HepG2 (cell line): Measurements from ENCODE around the gene SLC38A2.

Experiments
- RXRA ChIP-seq: sonication (generic); formaldehyde crosslinking; IDR thresholded peaks from 2 replicates; pipeline ENCODE4 v1.5.1; 2020; ENCODE audit warnings: missing genetic modification reagents
- SMC3 ChIP-seq: IDR thresholded peaks from 2 replicates; pipeline ENCODE4 v1.6.1; 2011; ENCODE audit warnings: low read length, improper control_type of control experiment
- STAT5B ChIP-seq: sonication (generic); formaldehyde crosslinking; IDR thresholded peaks from 2 replicates; pipeline ENCODE4 v1.4.0; 2020; ENCODE audit warnings: missing genetic modification reagents
- ZBTB3 ChIP-seq: sonication (generic); formaldehyde crosslinking; IDR thresholded peaks from 2 replicates; pipeline ENCODE4 v1.4.0; 2020; ENCODE audit warnings: low read depth, mild to moderate bottlenecking, moderate library complexity, missing genetic modification reagents, borderline replicate concordance
- ZNF850 ChIP-seq: sonication (generic); formaldehyde crosslinking; conservative IDR thresholded peaks from 2 replicates; pipeline ENCODE4 v1.9.0; 2021; ENCODE audit warnings: mild to moderate bottlenecking, missing genetic modification reagents

GRCh38 chr12:46374711-46375110, 2.1 kb upstream of the SLC38A2 start:
- TF ChIP-seq STAT5B (no peak), ZBTB3 (CRISPR knock-in tag) (no peak), RXRA (CRISPR knock-in tag) (no peak), SMC3 (no peak), ZNF850 (CRISPR knock-in tag) (no peak)
